Astrocyte (in vitro differentiated cells and primary cell): ENCODE measurements around the gene PFKL. TPM values are rescaled to one million over a fixed set of nuclear protein-coding genes. Genes with fewer than 3 reads are reported as not detected.

ENCODE experiments used
- DNase-seq: peaks from one replicate; pipeline ENCODE4 v3.0.0-alpha.2; 2010; ENCODE audit warnings: low read depth
- FAIRE-seq: peaks from 2 replicates; lab custom pipeline; 2011; peaks lifted over from hg19 to GRCh38; lab: Jason Lieb, UNC
- H2AFZ ChIP-seq: 2 replicates; pipeline ENCODE4 v1.6.0; 2012; ENCODE audit warnings: low read depth, low read length, inconsistent platforms
- H3K27ac ChIP-seq: 2 replicates; pipeline ENCODE4 v1.5.1; 2011; ENCODE audit warnings: low read depth, low read length, inconsistent platforms
- H3K27me3 ChIP-seq: 2 replicates; pipeline ENCODE4 v1.6.0; 2011; ENCODE audit warnings: low read length, inconsistent platforms; ENCODE audit not compliant: insufficient read depth
- H3K36me3 ChIP-seq: 2 replicates; pipeline ENCODE4 v1.5.1; 2011; ENCODE audit warnings: low read length, inconsistent platforms; ENCODE audit not compliant: insufficient read depth
- H3K4me1 ChIP-seq: 2 replicates; pipeline ENCODE4 v1.5.1; 2011; ENCODE audit warnings: low read length, inconsistent platforms; ENCODE audit not compliant: insufficient read depth
- H3K4me2 ChIP-seq: 2 replicates; pipeline ENCODE4 v1.6.0; 2012; ENCODE audit warnings: low read length, inconsistent platforms
- H3K4me3 ChIP-seq: 2 replicates; pipeline ENCODE4 v1.5.1; 2011; ENCODE audit warnings: low read depth, mild to moderate bottlenecking, low read length, inconsistent platforms; ENCODE audit not compliant: insufficient read depth
- H3K79me2 ChIP-seq: 2 replicates; pipeline ENCODE4 v1.6.0; 2012; ENCODE audit warnings: mild to moderate bottlenecking, low read length, inconsistent platforms; ENCODE audit not compliant: insufficient read depth
- H3K9ac ChIP-seq: 2 replicates; pipeline ENCODE4 v1.6.0; 2012; ENCODE audit warnings: mild to moderate bottlenecking, low read length, inconsistent platforms
- H3K9me3 ChIP-seq: 2 replicates; pipeline ENCODE4 v1.5.1; 2012; ENCODE audit warnings: low read depth, mild to moderate bottlenecking, low read length, inconsistent platforms; ENCODE audit not compliant: insufficient read depth
- H4K20me1 ChIP-seq: 2 replicates; pipeline ENCODE4 v1.6.0; 2012; ENCODE audit warnings: low read length, inconsistent platforms; ENCODE audit not compliant: insufficient read depth
- H3K27ac Mint-ChIP-seq: one replicate; pipeline ENCODE4 v1.8.0; 2021; ENCODE audit warnings: mild to moderate bottlenecking, mixed read lengths; ENCODE audit not compliant: unreplicated experiment
- H3K27me3 Mint-ChIP-seq: one replicate; pipeline ENCODE4 v1.8.0; 2021; ENCODE audit warnings: low read depth, mixed read lengths; ENCODE audit not compliant: unreplicated experiment
- H3K36me3 Mint-ChIP-seq: one replicate; pipeline ENCODE4 v1.8.0; 2021; ENCODE audit warnings: low read depth, mixed read lengths; ENCODE audit not compliant: unreplicated experiment
- H3K4me1 Mint-ChIP-seq: one replicate; pipeline ENCODE4 v1.8.0; 2021; ENCODE audit warnings: low read depth, mixed read lengths; ENCODE audit not compliant: unreplicated experiment
- H3K4me3 Mint-ChIP-seq: one replicate; pipeline ENCODE4 v1.8.0; 2021; ENCODE audit warnings: mild to moderate bottlenecking, moderate library complexity, mixed read lengths; ENCODE audit not compliant: unreplicated experiment
- H3K9me3 Mint-ChIP-seq: one replicate; pipeline ENCODE4 v1.8.0; 2021; ENCODE audit warnings: mild to moderate bottlenecking, mixed read lengths; ENCODE audit not compliant: unreplicated experiment
- CTCF ChIP-seq: IDR thresholded peaks from 2 replicates; pipeline ENCODE4 v1.5.1; 2011; ENCODE audit warnings: low read depth, mild to moderate bottlenecking, inconsistent platforms, low read length, moderate library complexity; ENCODE audit not compliant: insufficient read depth
- EZH2 ChIP-seq: IDR thresholded peaks from 2 replicates; pipeline ENCODE4 v1.6.1; 2012; ENCODE audit warnings: mild to moderate bottlenecking, low read length, inconsistent platforms; ENCODE audit not compliant: insufficient read depth
- total RNA-seq: library from RNA; stranded (reverse); gene quantifications from 2 replicates; pipeline ENCODE4 v1.2.1, GENCODE V29; 2021

PFKL gene
- total RNA-seq, 1 donor from 2014 or later = 109 TPM

- Mint-ChIP-seq H3K4me1 (no peaks in the 10 kb centered on the region), H3K36me3 (no peaks in the 10 kb centered on the region), H3K4me3 (no peak overlapping the region), H3K27ac (no peak overlapping the region), H3K27me3 (no peaks in the 10 kb centered on the region), H3K9me3 (no peaks in the 10 kb centered on the region)
- TF ChIP-seq EZH2 = no peak
- Histone ChIP-seq H3K4me2 (no peak overlapping the region), H3K9me3 (no peaks in the 10 kb centered on the region), H3K4me1 (no peaks in the 10 kb centered on the region), H3K27me3 (no peaks in the 10 kb centered on the region), H3K79me2 (no peaks in the 10 kb centered on the region), H2AFZ (no peak overlapping the region), H3K36me3 (no peaks in the 10 kb centered on the region), H3K27ac (no peak overlapping the region), H3K4me3 (no peak overlapping the region), H4K20me1 (peaks cover 3% of the 10 kb centered on the region), H3K9ac (no peak overlapping the region)
- DNase-seq = no peak
- FAIRE-seq = no peak
These were observed 24.9 kb downstream of the PFKL start for GRCh38 chr21:44324854-44325107.

GRCh38 chr21:44325386-44326271, 25.8 kb downstream of the PFKL start:
- no peak overlapping the region for H3K4me2 ChIP-seq
- FAIRE-seq = no peak
- Mint-ChIP-seq H3K4me1 (no peaks in the 10 kb centered on the region), H3K4me3 (no peak overlapping the region), H3K27me3 (no peaks in the 10 kb centered on the region), H3K27ac (no peak overlapping the region), H3K36me3 (no peaks in the 10 kb centered on the region), H3K9me3 (no peaks in the 10 kb centered on the region)
- no peak for DNase-seq
- peaks cover 4% of the 10 kb centered on the region for H4K20me1 ChIP-seq
- no peaks in the 10 kb centered on the region for H3K27me3 ChIP-seq
- H3K36me3 ChIP-seq = no peaks in the 10 kb centered on the region
- no peak overlapping the region for H3K27ac ChIP-seq
- no peak overlapping the region for H3K9ac ChIP-seq
- no peak overlapping the region for H2AFZ ChIP-seq
- H3K79me2 ChIP-seq = no peaks in the 10 kb centered on the region
- H3K4me3 ChIP-seq = no peak overlapping the region
- H3K4me1 ChIP-seq = no peaks in the 10 kb centered on the region
- no peaks in the 10 kb centered on the region for H3K9me3 ChIP-seq
- TF ChIP-seq CTCF = no peak
- TF ChIP-seq EZH2 = no peak

GRCh38 chr21:44326272-44326647, 26.4 kb downstream of the PFKL start:
- Histone ChIP-seq H3K4me3 (no peak overlapping the region), H3K27ac (no peak overlapping the region), H4K20me1 (peaks cover 4% of the 10 kb centered on the region), H2AFZ (no peak overlapping the region), H3K36me3 (no peaks in the 10 kb centered on the region), H3K9ac (no peak overlapping the region), H3K27me3 (no peaks in the 10 kb centered on the region), H3K4me1 (no peaks in the 10 kb centered on the region), H3K4me2 (no peak overlapping the region), H3K9me3 (no peaks in the 10 kb centered on the region), H3K79me2 (no peaks in the 10 kb centered on the region)
- TF ChIP-seq EZH2 (no peak), CTCF (no peak)
- H3K27me3 Mint-ChIP-seq = no peaks in the 10 kb centered on the region
- H3K4me3 Mint-ChIP-seq = no peak overlapping the region
- H3K4me1 Mint-ChIP-seq = no peaks in the 10 kb centered on the region
- H3K9me3 Mint-ChIP-seq = no peaks in the 10 kb centered on the region
- H3K36me3 Mint-ChIP-seq = no peaks in the 10 kb centered on the region
- DNase-seq (no peak), FAIRE-seq (no peak)
- H3K27ac Mint-ChIP-seq = no peak overlapping the region
